ENCODE results near the gene NFIB. TPM values are rescaled to one million over a fixed set of nuclear protein-coding genes. Genes with fewer than 3 reads are reported as not detected.

Gene NFIB
- total and polyA plus RNA-seq, 2 of the 4 experiments (the other 2 are of a cell fraction), result 1.4 to 2.0 TPM

DNA sequence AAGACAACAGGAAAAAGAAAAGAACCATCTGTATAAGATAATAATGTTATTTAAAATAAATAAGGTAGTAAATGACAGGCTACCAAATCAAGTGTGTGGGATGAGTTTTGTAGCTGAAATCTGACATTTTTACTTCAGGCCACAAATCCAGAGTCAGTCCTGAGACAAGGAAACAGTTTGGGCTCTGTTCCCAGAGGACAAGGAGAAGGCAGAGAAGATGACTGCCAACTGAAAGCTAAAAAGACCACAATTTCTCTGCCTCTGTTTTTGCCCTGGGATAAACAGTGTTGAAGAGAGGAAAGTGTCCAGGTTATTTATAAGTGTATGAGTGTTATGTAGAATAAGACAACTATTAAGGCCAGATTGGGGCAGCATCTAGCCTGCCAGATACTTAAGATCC lies 180.5 kb downstream of the NFIB start:
- Histone ChIP-seq H2BK120ac (ENCODE audit: low read depth, low read length) (no peak overlapping the region), H2BK15ac (ENCODE audit: low read depth, low read length) (no peak overlapping the region), H3K18ac (ENCODE audit: low read depth, low read length) (no peak overlapping the region), H4K8ac (ENCODE audit: low read depth in 2 of 2, low read length in 2 of 2) (no peak overlapping the region), H4K91ac (ENCODE audit: insufficient read depth, low read depth, low read length) (no peak overlapping the region), H3K4ac (ENCODE audit: low read depth, low read length) (no peak overlapping the region), H3K23ac (ENCODE audit: low read depth, low read length) (no peak overlapping the region), H3K27me3 (ENCODE audit: control insufficient read depth, insufficient read depth, low read length) (no peaks in the 10 kb centered on the region), H4K20me1 (ENCODE audit: insufficient read depth, low read length) (no peaks in the 10 kb centered on the region), H2BK5ac (ENCODE audit: low read depth, low read length, poor library complexity, severe bottlenecking) (no peak overlapping the region), H3K4me3 (ENCODE audit: insufficient read depth, low read depth, low read length) (no peak overlapping the region), H4K5ac (ENCODE audit: low read depth, low read length) (no peak overlapping the region), H2BK20ac (ENCODE audit: low read depth, low read length) (no peak overlapping the region), H3K36me3 (ENCODE audit: control insufficient read depth, insufficient read depth, low read length) (no peaks in the 10 kb centered on the region), H3K4me1 (ENCODE audit: control insufficient read depth, insufficient read depth, low read length) (no peaks in the 10 kb centered on the region), H2AFZ (replicated peaks; ENCODE audit: low read length, poor library complexity) (no peak overlapping the region), H3K9me1 (ENCODE audit: insufficient read depth, low read length) (no peaks in the 10 kb centered on the region), H3K9ac (ENCODE audit: low read depth, low read length) (no peak overlapping the region), H3K14ac (replicated peaks; ENCODE audit: low read depth, low read length) (no peak overlapping the region), H3K27ac (ENCODE audit: insufficient read depth, low read length) (no peak overlapping the region), H2AK5ac (ENCODE audit: low read depth, low read length) (no peak overlapping the region), H3K4me2 (ENCODE audit: low read depth, low read length) (no peak overlapping the region), H3K9me3 (ENCODE audit: control insufficient read depth, insufficient read depth, low read length) (no peaks in the 10 kb centered on the region), H2AK9ac (replicated peaks; ENCODE audit: low read depth, low read length, poor library complexity) (no peak overlapping the region), H3K79me1 (ENCODE audit: low read depth in 1 of 2, low read length in 2 of 2) (no peaks in the 10 kb centered on the region), H3K56ac (ENCODE audit: extremely low read depth, insufficient read depth, low read length) (no peak overlapping the region)
- ChIA-PET POLR2A (ENCODE audit: unreplicated experiment) (no interaction called here), CTCF (no interaction called here)
- intact Hi-C loops (cut with micrococcal nuclease), result no loop called here
- in situ Hi-C loops (cut with MboI; ENCODE audit: low sequenced_read_pairs), result no loop called here
- ATAC-seq (ENCODE audit: low read depth) (no peak), DNase-seq (no peak)
- no peak for TF ChIP-seq FOS (IDR thresholded peaks at IDR 0.05; ENCODE audit: low read depth, low read length)
- no peak for TF ChIP-seq POLR2A (IDR thresholded peaks at IDR 0.05; ENCODE audit: low read depth, low read length)
- TF ChIP-seq RCOR1 (IDR thresholded peaks at IDR 0.05; ENCODE audit: insufficient replicate concordance, low read length), result no peak
- no peak for TF ChIP-seq MAFK (IDR thresholded peaks at IDR 0.05; ENCODE audit: low read depth, low read length)
- no peak for TF ChIP-seq MXI1 (IDR thresholded peaks at IDR 0.05; ENCODE audit: borderline replicate concordance, low read depth, low read length)
- TF ChIP-seq CHD1 (IDR thresholded peaks at IDR 0.05; ENCODE audit: low read depth, low read length), result no peak
- TF ChIP-seq, protein P1, sequence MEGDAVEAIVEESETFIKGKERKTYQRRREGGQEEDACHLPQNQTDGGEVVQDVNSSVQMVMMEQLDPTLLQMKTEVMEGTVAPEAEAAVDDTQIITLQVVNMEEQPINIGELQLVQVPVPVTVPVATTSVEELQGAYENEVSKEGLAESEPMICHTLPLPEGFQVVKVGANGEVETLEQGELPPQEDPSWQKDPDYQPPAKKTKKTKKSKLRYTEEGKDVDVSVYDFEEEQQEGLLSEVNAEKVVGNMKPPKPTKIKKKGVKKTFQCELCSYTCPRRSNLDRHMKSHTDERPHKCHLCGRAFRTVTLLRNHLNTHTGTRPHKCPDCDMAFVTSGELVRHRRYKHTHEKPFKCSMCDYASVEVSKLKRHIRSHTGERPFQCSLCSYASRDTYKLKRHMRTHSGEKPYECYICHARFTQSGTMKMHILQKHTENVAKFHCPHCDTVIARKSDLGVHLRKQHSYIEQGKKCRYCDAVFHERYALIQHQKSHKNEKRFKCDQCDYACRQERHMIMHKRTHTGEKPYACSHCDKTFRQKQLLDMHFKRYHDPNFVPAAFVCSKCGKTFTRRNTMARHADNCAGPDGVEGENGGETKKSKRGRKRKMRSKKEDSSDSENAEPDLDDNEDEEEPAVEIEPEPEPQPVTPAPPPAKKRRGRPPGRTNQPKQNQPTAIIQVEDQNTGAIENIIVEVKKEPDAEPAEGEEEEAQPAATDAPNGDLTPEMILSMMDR (conservative IDR thresholded peaks at IDR 0.05; ENCODE audit: low read depth, low read length), result no peak
- no peak for TF ChIP-seq SMC3 (IDR thresholded peaks at IDR 0.05; ENCODE audit: low read depth, low read length)
- no peak for TF ChIP-seq CEBPB (IDR thresholded peaks at IDR 0.05; ENCODE audit: low read depth, low read length)
- TF ChIP-seq USF2 (IDR thresholded peaks at IDR 0.05; ENCODE audit: low read depth, low read length), result no peak
- TF ChIP-seq BHLHE40 (IDR thresholded peaks at IDR 0.05; ENCODE audit: low read depth, low read length), result no peak
- BruUV-seq (replicated peaks), result no TSS peak
- dilution Hi-C loops (cut with HindIII; ENCODE audit: low sequenced_read_pairs, unreplicated experiment), result no loop called here
